Nephron progenitor cell (in vitro differentiated cells): ENCODE data around the gene TMEM272.

Experiments
- DNase-seq: peaks from one replicate; pipeline ENCODE4 v3.0.0; 2021
- H3K27ac Mint-ChIP-seq: 2 replicates; pipeline ENCODE4 v1.8.0; 2021; ENCODE audit warnings: mild to moderate bottlenecking, moderate library complexity, mixed read lengths
- H3K27me3 Mint-ChIP-seq: 2 replicates; pipeline ENCODE4 v1.8.0; 2021; ENCODE audit warnings: mild to moderate bottlenecking, low read depth, mixed read lengths; ENCODE audit not compliant: poor library complexity
- H3K36me3 Mint-ChIP-seq: 2 replicates; pipeline ENCODE4 v1.8.0; 2021; ENCODE audit warnings: low read depth, mixed read lengths
- H3K4me1 Mint-ChIP-seq: 2 replicates; pipeline ENCODE4 v1.8.0; 2021; ENCODE audit warnings: mixed read lengths
- H3K4me3 Mint-ChIP-seq: 2 replicates; pipeline ENCODE4 v1.8.0; 2021; ENCODE audit warnings: mild to moderate bottlenecking, moderate library complexity, mixed read lengths
- H3K9me3 Mint-ChIP-seq: 2 replicates; pipeline ENCODE4 v1.8.0; 2021; ENCODE audit warnings: mild to moderate bottlenecking, moderate library complexity, mixed read lengths
- CTCF ChIP-seq: fragments of 200-600 bp; sonication (generic); IDR thresholded peaks from 2 replicates; pipeline ENCODE4 v1.5.0; 2021; ENCODE audit warnings: antibody characterized with exemption

TMEM272 gene

GRCh38 chr13:51801631-51802099, 43.3 kb downstream of the TMEM272 start:
- Mint-ChIP-seq H3K36me3 (no peaks in the 10 kb centered on the region), H3K4me3 (peak overlapping the region; percentile 18), H3K27me3 (peaks cover 15% of the 10 kb centered on the region), H3K27ac (no peak overlapping the region), H3K4me1 (peaks cover 65% of the 10 kb centered on the region), H3K9me3 (no peaks in the 10 kb centered on the region)
- TF ChIP-seq CTCF, result no peak
- no peak for DNase-seq

GRCh38 chr13:51800486-51800885, 44.5 kb downstream of the TMEM272 start:
- no peak for DNase-seq
- TF ChIP-seq CTCF, result no peak
- Mint-ChIP-seq H3K4me3 (no peak overlapping the region), H3K4me1 (peaks cover 63% of the 10 kb centered on the region), H3K27me3 (peaks cover 15% of the 10 kb centered on the region), H3K9me3 (no peaks in the 10 kb centered on the region), H3K27ac (no peak overlapping the region), H3K36me3 (no peaks in the 10 kb centered on the region)

- no peak for TF ChIP-seq CTCF
- Mint-ChIP-seq H3K36me3 (no peaks in the 10 kb centered on the region), H3K27me3 (peaks cover 13% of the 10 kb centered on the region), H3K4me3 (no peak overlapping the region), H3K27ac (no peak overlapping the region), H3K9me3 (no peaks in the 10 kb centered on the region), H3K4me1 (peaks cover 51% of the 10 kb centered on the region)
- DNase-seq, result no peak
These were observed 45.7 kb downstream of the TMEM272 start for GRCh38 chr13:51799261-51799660.

GRCh38 chr13:51797664-51798488, 47.1 kb downstream of the TMEM272 start:
- Mint-ChIP-seq H3K27me3 (peaks cover 13% of the 10 kb centered on the region), H3K4me1 (peaks cover 44% of the 10 kb centered on the region), H3K9me3 (no peaks in the 10 kb centered on the region), H3K36me3 (peaks cover 3% of the 10 kb centered on the region), H3K27ac (no peak overlapping the region), H3K4me3 (no peak overlapping the region)
- peak; percentile 30 for DNase-seq
- TF ChIP-seq CTCF, result peak; percentile 38

GRCh38 chr13:51796546-51796945, 48.4 kb downstream of the TMEM272 start:
- Mint-ChIP-seq H3K4me1 (peaks cover 30% of the 10 kb centered on the region), H3K9me3 (no peaks in the 10 kb centered on the region), H3K27me3 (peaks cover 13% of the 10 kb centered on the region), H3K27ac (no peak overlapping the region), H3K36me3 (peaks cover 7% of the 10 kb centered on the region), H3K4me3 (no peak overlapping the region)
- no peak for TF ChIP-seq CTCF
- no peak for DNase-seq

GRCh38 chr13:51795419-51795818, 49.6 kb downstream of the TMEM272 start:
- Mint-ChIP-seq H3K27me3 (peaks cover 13% of the 10 kb centered on the region), H3K4me3 (no peak overlapping the region), H3K9me3 (no peaks in the 10 kb centered on the region), H3K4me1 (peaks cover 27% of the 10 kb centered on the region), H3K36me3 (peaks cover 7% of the 10 kb centered on the region), H3K27ac (no peak overlapping the region)
- no peak for TF ChIP-seq CTCF
- DNase-seq, result no peak
